Mammary epithelial cell (primary cell): ENCODE data around the gene CTCF.

Experiments
- EZH2 ChIP-seq: IDR thresholded peaks from 2 replicates; pipeline ENCODE4 v1.6.1; 2012; ENCODE audit warnings: low read length, inconsistent platforms, borderline replicate concordance
- TF ChIP-seq, protein P1 (sequence below), 2 donors: IDR thresholded peaks in 1 of 2; conservative IDR thresholded peaks in 1 of 2; 2 replicates each; pipeline ENCODE4 v1.5.1; 2011 to 2012; ENCODE audit warnings: inconsistent platforms in 2 of 2, low read length in 2 of 2, mild to moderate bottlenecking in 2 of 2, control low read depth in 1 of 2, low read depth in 1 of 2; ENCODE audit not compliant: insufficient read depth in 1 of 2; ENCODE audit errors: extremely low read depth in 1 of 2

DNA sequence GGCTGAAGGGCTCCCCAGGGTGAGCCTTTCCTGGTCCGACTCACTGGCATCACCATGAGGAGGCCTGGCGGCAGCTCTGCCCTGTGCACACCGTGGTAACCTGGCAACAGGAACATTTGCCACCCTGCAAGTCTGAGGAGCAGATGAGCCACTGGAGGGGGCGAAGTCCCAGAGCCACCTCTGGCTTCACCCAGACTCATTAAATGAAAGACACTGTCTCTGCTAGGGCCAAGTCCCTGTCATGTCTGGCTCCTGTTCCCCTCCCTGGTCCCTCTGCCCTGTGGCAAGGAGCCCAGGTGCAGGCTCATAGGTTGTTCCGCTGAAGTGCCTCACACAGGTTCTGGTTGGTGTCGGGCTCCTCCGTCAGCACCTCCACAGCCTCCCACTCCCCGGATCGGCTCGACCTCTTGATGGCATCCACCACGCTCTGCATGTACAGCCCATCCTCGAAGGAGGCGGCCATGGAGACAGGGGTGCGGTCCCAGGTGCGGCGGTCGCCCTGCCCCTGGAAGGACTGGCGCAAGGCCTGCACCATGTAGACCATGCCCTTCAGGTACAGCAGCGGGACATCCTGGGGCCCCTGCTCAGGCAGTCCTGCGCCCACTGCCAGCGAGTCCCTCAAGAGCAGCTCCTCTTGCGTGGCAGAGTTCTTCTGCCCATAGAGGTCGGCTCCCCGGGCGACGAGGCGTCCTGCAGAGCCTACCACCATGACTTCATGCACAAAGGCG lies 112.7 kb downstream of the CTCF start:
- no peak for TF ChIP-seq EZH2
- TF ChIP-seq, protein P1, sequence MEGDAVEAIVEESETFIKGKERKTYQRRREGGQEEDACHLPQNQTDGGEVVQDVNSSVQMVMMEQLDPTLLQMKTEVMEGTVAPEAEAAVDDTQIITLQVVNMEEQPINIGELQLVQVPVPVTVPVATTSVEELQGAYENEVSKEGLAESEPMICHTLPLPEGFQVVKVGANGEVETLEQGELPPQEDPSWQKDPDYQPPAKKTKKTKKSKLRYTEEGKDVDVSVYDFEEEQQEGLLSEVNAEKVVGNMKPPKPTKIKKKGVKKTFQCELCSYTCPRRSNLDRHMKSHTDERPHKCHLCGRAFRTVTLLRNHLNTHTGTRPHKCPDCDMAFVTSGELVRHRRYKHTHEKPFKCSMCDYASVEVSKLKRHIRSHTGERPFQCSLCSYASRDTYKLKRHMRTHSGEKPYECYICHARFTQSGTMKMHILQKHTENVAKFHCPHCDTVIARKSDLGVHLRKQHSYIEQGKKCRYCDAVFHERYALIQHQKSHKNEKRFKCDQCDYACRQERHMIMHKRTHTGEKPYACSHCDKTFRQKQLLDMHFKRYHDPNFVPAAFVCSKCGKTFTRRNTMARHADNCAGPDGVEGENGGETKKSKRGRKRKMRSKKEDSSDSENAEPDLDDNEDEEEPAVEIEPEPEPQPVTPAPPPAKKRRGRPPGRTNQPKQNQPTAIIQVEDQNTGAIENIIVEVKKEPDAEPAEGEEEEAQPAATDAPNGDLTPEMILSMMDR (conservative IDR thresholded peaks at IDR 0.05 in 1 of 2, IDR thresholded peaks at IDR 0.05 in 1 of 2; ENCODE audit: extremely low read depth in 1 of 2, insufficient read depth in 1 of 2, low read depth in 1 of 2, low read length in 2 of 2), result no peak
